ENCODE measurements around the gene ANLN. TPM values are rescaled to one million over a fixed set of nuclear protein-coding genes. Genes with fewer than 3 reads are reported as not detected.

Gene ANLN
- total and polyA plus RNA-seq, 2 donors (not counting 3 experiments of a cell fraction or from before 2014, with no cell fraction given), result 28.5 to 119 TPM

DNA sequence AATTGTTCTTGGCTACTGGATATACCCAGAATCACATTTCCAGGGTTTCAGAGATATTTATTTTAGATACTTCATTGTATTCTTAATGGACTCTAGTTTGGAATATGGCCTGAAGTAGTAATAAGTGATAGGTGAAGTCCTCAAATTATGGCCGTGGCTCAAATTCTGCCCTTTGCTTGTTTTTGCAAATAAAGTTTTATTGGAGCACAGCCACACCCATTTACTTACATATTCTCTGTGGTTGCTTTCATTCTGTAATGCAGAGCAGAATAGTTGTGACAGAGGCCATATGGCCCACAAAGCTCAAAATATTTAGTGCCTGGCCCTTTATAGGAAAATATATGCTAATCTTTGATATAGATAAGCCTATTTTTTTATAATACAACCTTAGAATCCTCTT lies 19.5 kb downstream of the ANLN start:
- no peak overlapping the region for H3K4me2 ChIP-seq (ENCODE audit: insufficient read depth, low read length)
- CTCF ChIA-PET, result interaction anchor here (1.3 kb wide), 1 partner anchor 16 kb away, joined by 3 read pairs; no protein-coding TSS in a partner anchor
- H2AFZ ChIP-seq (ENCODE audit: low read depth, low read length), result no peak overlapping the region
- POLR2A ChIA-PET, result interaction anchor here (0.6 kb wide), 1 partner anchor 724 kb away, joined by 3 read pairs; no protein-coding TSS in a partner anchor
- no peaks in the 10 kb centered on the region for H4K20me1 ChIP-seq (replicated peaks; ENCODE audit: control insufficient read depth, extremely low read depth, insufficient read depth, low read length)
- H3K27ac ChIP-seq (ENCODE audit: insufficient read depth, low read depth, low read length), result no peak overlapping the region
- H3K9ac ChIP-seq (replicated peaks; ENCODE audit: extremely low read depth, insufficient read depth, low read length), result no peak overlapping the region
- H3K27me3 ChIP-seq (ENCODE audit: control insufficient read depth in 2 of 2, insufficient read depth in 2 of 2, low read length in 2 of 2), result no peaks in the 10 kb centered on the region
- peaks cover 2 to 36% of the 10 kb centered on the region in 2 experiments for H3K36me3 ChIP-seq (ENCODE audit: control insufficient read depth in 2 of 2, extremely low read depth in 1 of 2, insufficient read depth in 2 of 2, low read length in 2 of 2)
- H3K4me3 ChIP-seq (replicated peaks in 1 of 3; ENCODE audit: insufficient read depth in 1 of 3, low read depth in 1 of 3, low read length in 3 of 3), result no peak overlapping the region
- no peaks in the 10 kb centered on the region for H3K9me3 ChIP-seq (replicated peaks; ENCODE audit: control insufficient read depth, insufficient read depth, low read length)
- DNase-seq (ENCODE audit: low read depth, low spot score) (no peak), FAIRE-seq (no peak)
- intact Hi-C loops (cut with micrococcal nuclease) (loop anchor here (2.0 kb wide), 1 partner anchor 14 kb away; no protein-coding TSS in a partner anchor), dilution Hi-C loops (cut with MboI; ENCODE audit: extremely low pct_ligation_motif_present, low sequenced_read_pairs) (no loop called here)
- peaks cover 77% of the 10 kb centered on the region for H3K79me2 ChIP-seq (ENCODE audit: control insufficient read depth, insufficient read depth, low read length)
- H3K9me1 ChIP-seq (replicated peaks; ENCODE audit: control insufficient read depth, extremely low read depth, insufficient read depth, low read length), result no peaks in the 10 kb centered on the region
- TF ChIP-seq POLR2A (IDR thresholded peaks at IDR 0.05; ENCODE audit: low read depth, low read length) (no peak), JUN (IDR thresholded peaks at IDR 0.05; ENCODE audit: borderline replicate concordance, insufficient read depth, insufficient read length, low read depth) (no peak), POLR2AphosphoS5 (IDR thresholded peaks at IDR 0.05; ENCODE audit: insufficient read depth, low read depth, low read length) (no peak), GATA2 (IDR thresholded peaks at IDR 0.05; ENCODE audit: insufficient read depth, insufficient read length, low read depth, low read length) (no peak), EZH2 (IDR thresholded peaks at IDR 0.05; ENCODE audit: borderline replicate concordance, low read depth, low read length, severe bottlenecking) (no peak)
- TF ChIP-seq, protein P1, sequence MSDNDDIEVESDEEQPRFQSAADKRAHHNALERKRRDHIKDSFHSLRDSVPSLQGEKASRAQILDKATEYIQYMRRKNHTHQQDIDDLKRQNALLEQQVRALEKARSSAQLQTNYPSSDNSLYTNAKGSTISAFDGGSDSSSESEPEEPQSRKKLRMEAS (IDR thresholded peaks at IDR 0.05; ENCODE audit: insufficient read depth, insufficient read length), result no peak
- H3K4me1 ChIP-seq (ENCODE audit: control insufficient read depth, extremely low read depth, insufficient read depth, low read length), result peaks cover 8% of the 10 kb centered on the region
- BruUV-seq (replicated peaks), result no TSS peak

DNA sequence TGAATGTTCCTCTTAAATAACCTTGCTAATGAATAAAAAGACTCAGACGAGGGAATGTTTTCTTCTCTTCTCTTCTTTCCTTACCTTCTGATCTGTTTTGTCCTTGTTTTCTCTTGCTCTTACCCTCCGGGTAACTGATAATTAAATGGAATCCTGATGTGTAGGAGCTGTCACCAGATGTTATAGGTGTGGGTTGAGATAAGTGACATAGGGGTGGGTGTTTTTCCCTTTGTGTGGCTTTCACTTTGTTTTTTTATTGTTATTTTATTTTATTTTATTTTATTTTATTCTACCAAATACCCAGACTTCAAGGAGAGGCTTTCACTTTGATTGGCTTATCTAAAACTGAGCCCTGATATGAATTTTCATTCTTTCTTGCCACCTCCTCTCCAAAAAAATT lies 25.5 kb downstream of the ANLN start:
- H3K4me2 ChIP-seq (ENCODE audit: insufficient read depth, low read length), result no peak overlapping the region
- H3K9ac ChIP-seq (replicated peaks; ENCODE audit: extremely low read depth, insufficient read depth, low read length), result no peak overlapping the region
- H3K9me3 ChIP-seq (replicated peaks; ENCODE audit: control insufficient read depth, insufficient read depth, low read length), result no peaks in the 10 kb centered on the region
- H3K79me2 ChIP-seq (ENCODE audit: control insufficient read depth, insufficient read depth, low read length), result peaks cover 43% of the 10 kb centered on the region
- H2AFZ ChIP-seq (ENCODE audit: low read depth, low read length), result no peak overlapping the region
- ChIA-PET CTCF (no interaction called here), POLR2A (no interaction called here)
- no peak for FAIRE-seq
- no TSS peak for BruUV-seq (replicated peaks)
- H3K4me1 ChIP-seq (ENCODE audit: control insufficient read depth, extremely low read depth, insufficient read depth, low read length), result no peaks in the 10 kb centered on the region
- no peaks in the 10 kb centered on the region for H3K27me3 ChIP-seq (ENCODE audit: control insufficient read depth in 2 of 2, insufficient read depth in 2 of 2, low read length in 2 of 2)
- intact Hi-C loops (cut with micrococcal nuclease), result loop anchor here (2.0 kb wide), 1 partner anchor 16 kb away; no protein-coding TSS in a partner anchor
- no peaks in the 10 kb centered on the region for H4K20me1 ChIP-seq (replicated peaks; ENCODE audit: control insufficient read depth, extremely low read depth, insufficient read depth, low read length)
- H3K4me3 ChIP-seq (replicated peaks in 1 of 3; ENCODE audit: insufficient read depth in 1 of 3, low read depth in 1 of 3, low read length in 3 of 3), result no peak overlapping the region
- H3K9me1 ChIP-seq (replicated peaks; ENCODE audit: control insufficient read depth, extremely low read depth, insufficient read depth, low read length), result no peaks in the 10 kb centered on the region
- TF ChIP-seq MYC (IDR thresholded peaks at IDR 0.05; ENCODE audit: low read depth, low read length), result no peak
- TF ChIP-seq, protein P1 (IDR thresholded peaks at IDR 0.05; ENCODE audit: insufficient read depth, insufficient read length), result no peak
- H3K27ac ChIP-seq (ENCODE audit: insufficient read depth, low read depth, low read length), result no peak overlapping the region
- dilution Hi-C loops (cut with MboI; ENCODE audit: extremely low pct_ligation_motif_present, low sequenced_read_pairs), result no loop called here
- H3K36me3 ChIP-seq (ENCODE audit: control insufficient read depth in 2 of 2, extremely low read depth in 1 of 2, insufficient read depth in 2 of 2, low read length in 2 of 2), result peaks cover 2 to 43% of the 10 kb centered on the region in 2 experiments
- no peak for DNase-seq (ENCODE audit: low read depth, low spot score)

Data from endothelial cell of umbilical vein (primary cell).